ENCODE data around the gene MGLL. TPM values are rescaled to one million over a fixed set of nuclear protein-coding genes. Genes with fewer than 3 reads are reported as not detected.

MGLL gene
- total RNA-seq, 2 experiments from 2014 or later: 19.2 to 21.6 TPM

GRCh38 chr3:127815641-127816605 lies 6.4 kb downstream of the MGLL start:
- intact Hi-C loops (cut with micrococcal nuclease; ENCODE audit: unreplicated experiment): no loop called here
- H3K4me3 ChIP-seq (ENCODE audit: low read depth, low read length, poor library complexity, severe bottlenecking): no peak overlapping the region
- CTCF ChIA-PET (ENCODE audit: unreplicated experiment): no interaction called here
- H4K20me1 ChIP-seq (ENCODE audit: insufficient read depth, low read length): no peaks in the 10 kb centered on the region
- H3K36me3 ChIP-seq (ENCODE audit: insufficient read depth, low read length): no peaks in the 10 kb centered on the region
- no peak overlapping the region for H3K4me2 ChIP-seq (ENCODE audit: low read length)
- BruUV-seq (replicated peaks): no TSS peak
- no peaks in the 10 kb centered on the region for H3K4me1 ChIP-seq (ENCODE audit: insufficient read depth, low read length, poor library complexity, severe bottlenecking)
- H3K9me2 ChIP-seq (ENCODE audit: insufficient read depth, low read length): no peaks in the 10 kb centered on the region
- H3K79me2 ChIP-seq (ENCODE audit: insufficient read depth, low read depth, low read length): no peaks in the 10 kb centered on the region
- no peak overlapping the region for H3K27ac ChIP-seq (ENCODE audit: low read depth, low read length, poor library complexity, severe bottlenecking)
- no peaks in the 10 kb centered on the region for H3K9me3 ChIP-seq (ENCODE audit: low read length)
- H2AFZ ChIP-seq (ENCODE audit: low read length): no peak overlapping the region
- no peak for TF ChIP-seq CTCF (conservative IDR thresholded peaks at IDR 0.05; ENCODE audit: low read length)
- TF ChIP-seq EZH2phosphoT487 (IDR thresholded peaks at IDR 0.05; ENCODE audit: borderline replicate concordance, low read depth, low read length): no peak
- POLR2A ChIA-PET: interaction anchor here (0.6 kb wide), 1 partner anchor 1580 kb away, joined by 4 read pairs; no protein-coding TSS in a partner anchor
- DNase-seq (ENCODE audit: low spot score): no peak

- Histone ChIP-seq H3K9me2 (ENCODE audit: insufficient read depth, low read length) (no peaks in the 10 kb centered on the region), H3K4me3 (ENCODE audit: low read depth, low read length, poor library complexity, severe bottlenecking) (no peak overlapping the region), H3K4me1 (ENCODE audit: insufficient read depth, low read length, poor library complexity, severe bottlenecking) (no peaks in the 10 kb centered on the region), H4K20me1 (ENCODE audit: insufficient read depth, low read length) (no peaks in the 10 kb centered on the region), H3K4me2 (ENCODE audit: low read length) (no peak overlapping the region), H3K79me2 (ENCODE audit: insufficient read depth, low read depth, low read length) (no peaks in the 10 kb centered on the region), H3K9me3 (ENCODE audit: low read length) (no peaks in the 10 kb centered on the region), H2AFZ (ENCODE audit: low read length) (no peak overlapping the region), H3K27ac (ENCODE audit: low read depth, low read length, poor library complexity, severe bottlenecking) (no peak overlapping the region), H3K36me3 (ENCODE audit: insufficient read depth, low read length) (no peaks in the 10 kb centered on the region)
- ChIA-PET POLR2A (interaction anchor here (0.6 kb wide), 1 partner anchor 49 kb away, joined by 3 read pairs; no protein-coding TSS in a partner anchor), CTCF (ENCODE audit: unreplicated experiment) (no interaction called here)
- TF ChIP-seq EZH2phosphoT487 (IDR thresholded peaks at IDR 0.05; ENCODE audit: borderline replicate concordance, low read depth, low read length) (no peak), CTCF (conservative IDR thresholded peaks at IDR 0.05; ENCODE audit: low read length) (no peak)
- BruUV-seq (replicated peaks): no TSS peak
- intact Hi-C loops (cut with micrococcal nuclease; ENCODE audit: unreplicated experiment): no loop called here
- DNase-seq (ENCODE audit: low spot score): no peak
Measured at GRCh38 chr3:127815001-127815400, 7.3 kb downstream of the MGLL start.

- Histone ChIP-seq H3K27ac (ENCODE audit: low read depth, low read length, poor library complexity, severe bottlenecking) (no peak overlapping the region), H3K4me2 (ENCODE audit: low read length) (no peak overlapping the region), H3K9me3 (ENCODE audit: low read length) (no peaks in the 10 kb centered on the region), H4K20me1 (ENCODE audit: insufficient read depth, low read length) (no peaks in the 10 kb centered on the region), H3K9me2 (ENCODE audit: insufficient read depth, low read length) (no peaks in the 10 kb centered on the region), H3K79me2 (ENCODE audit: insufficient read depth, low read depth, low read length) (no peaks in the 10 kb centered on the region), H3K4me3 (ENCODE audit: low read depth, low read length, poor library complexity, severe bottlenecking) (no peak overlapping the region), H3K36me3 (ENCODE audit: insufficient read depth, low read length) (no peaks in the 10 kb centered on the region), H2AFZ (ENCODE audit: low read length) (no peak overlapping the region), H3K4me1 (ENCODE audit: insufficient read depth, low read length, poor library complexity, severe bottlenecking) (no peaks in the 10 kb centered on the region)
- POLR2A ChIA-PET: interaction anchor here (0.7 kb wide), 1 partner anchor 158 kb away, joined by 7 read pairs; no protein-coding TSS in a partner anchor
- CTCF ChIA-PET (ENCODE audit: unreplicated experiment): interaction anchor here (0.7 kb wide), 1 partner anchor 26 kb away, joined by 10 read pairs; no protein-coding TSS in a partner anchor
- BruUV-seq (replicated peaks): no TSS peak
- DNase-seq (ENCODE audit: low spot score): no peak
- intact Hi-C loops (cut with micrococcal nuclease; ENCODE audit: unreplicated experiment): no loop called here
- TF ChIP-seq EZH2phosphoT487 (IDR thresholded peaks at IDR 0.05; ENCODE audit: borderline replicate concordance, low read depth, low read length) (no peak), CTCF (conservative IDR thresholded peaks at IDR 0.05; ENCODE audit: low read length) (no peak)
Measured at GRCh38 chr3:127814325-127814781, 8.0 kb downstream of the MGLL start.

All from OCI-LY7 (cell line).